ENCODE data around the gene TMEM164.
A peak's percentile ranks its signal among the peaks of the same experiment; 100 is the strongest.

Gene TMEM164

DNA sequence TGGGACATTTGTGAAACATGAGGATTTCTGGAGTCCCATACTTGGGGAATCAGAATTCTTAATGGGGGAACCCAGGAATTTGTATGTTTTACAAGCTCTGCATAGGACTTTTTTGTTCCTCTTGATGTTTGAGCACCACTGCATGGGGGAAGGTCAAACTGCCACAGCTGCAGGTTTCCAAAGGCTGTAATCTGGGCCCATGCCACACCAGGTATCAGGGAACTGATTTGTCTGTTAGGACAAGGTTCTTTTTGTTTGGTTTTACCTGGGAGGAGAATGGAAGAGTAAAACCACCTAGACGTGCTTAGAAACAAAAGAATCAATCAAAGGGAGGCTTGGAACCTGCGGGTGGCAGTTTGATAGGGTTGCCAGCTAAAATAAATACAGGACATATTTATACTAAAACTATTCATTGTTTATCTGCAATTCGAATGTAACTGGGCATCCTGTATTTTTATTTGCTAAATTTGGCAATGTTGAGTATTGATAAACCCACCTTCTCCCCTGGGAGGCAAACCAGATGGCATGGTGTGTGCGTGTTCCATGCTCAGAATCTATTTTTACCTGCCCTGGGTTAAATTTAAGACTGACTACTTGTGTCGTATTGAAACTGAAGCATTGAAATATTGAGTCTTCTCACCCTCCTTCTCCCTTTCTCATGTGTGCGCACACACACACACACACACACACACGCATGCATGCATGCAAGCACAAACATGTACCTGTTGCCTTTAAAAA is 63.7 kb downstream of the TMEM164 start:
- no peak overlapping the region for H3K4me3 ChIP-seq (ENCODE audit: low read depth, low read length)
- TF ChIP-seq, protein P1, sequence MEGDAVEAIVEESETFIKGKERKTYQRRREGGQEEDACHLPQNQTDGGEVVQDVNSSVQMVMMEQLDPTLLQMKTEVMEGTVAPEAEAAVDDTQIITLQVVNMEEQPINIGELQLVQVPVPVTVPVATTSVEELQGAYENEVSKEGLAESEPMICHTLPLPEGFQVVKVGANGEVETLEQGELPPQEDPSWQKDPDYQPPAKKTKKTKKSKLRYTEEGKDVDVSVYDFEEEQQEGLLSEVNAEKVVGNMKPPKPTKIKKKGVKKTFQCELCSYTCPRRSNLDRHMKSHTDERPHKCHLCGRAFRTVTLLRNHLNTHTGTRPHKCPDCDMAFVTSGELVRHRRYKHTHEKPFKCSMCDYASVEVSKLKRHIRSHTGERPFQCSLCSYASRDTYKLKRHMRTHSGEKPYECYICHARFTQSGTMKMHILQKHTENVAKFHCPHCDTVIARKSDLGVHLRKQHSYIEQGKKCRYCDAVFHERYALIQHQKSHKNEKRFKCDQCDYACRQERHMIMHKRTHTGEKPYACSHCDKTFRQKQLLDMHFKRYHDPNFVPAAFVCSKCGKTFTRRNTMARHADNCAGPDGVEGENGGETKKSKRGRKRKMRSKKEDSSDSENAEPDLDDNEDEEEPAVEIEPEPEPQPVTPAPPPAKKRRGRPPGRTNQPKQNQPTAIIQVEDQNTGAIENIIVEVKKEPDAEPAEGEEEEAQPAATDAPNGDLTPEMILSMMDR (conservative IDR thresholded peaks at IDR 0.05; ENCODE audit: low read depth, low read length) = no peak
- no peak for DNase-seq (ENCODE audit: low read depth)

DNA sequence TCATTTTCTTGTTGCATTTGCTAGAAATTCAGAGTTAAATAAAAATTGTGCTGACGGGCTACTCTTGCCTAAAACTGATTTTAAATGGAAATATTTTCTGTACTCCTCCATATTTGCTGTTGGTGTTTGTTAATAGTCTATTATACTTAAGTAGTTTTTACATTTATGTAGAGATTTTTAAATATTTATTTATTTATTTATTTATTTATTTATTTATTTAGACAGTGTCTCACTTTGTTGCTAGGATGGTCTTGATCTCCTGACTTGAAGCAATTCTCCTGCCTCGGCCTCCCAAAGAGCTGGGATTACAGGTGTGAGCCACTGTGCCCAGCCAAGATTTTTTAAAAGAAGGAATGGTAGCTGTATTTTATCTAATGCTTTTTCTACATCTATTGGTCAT is 68.1 kb downstream of the TMEM164 start:
- TF ChIP-seq, protein P1 (conservative IDR thresholded peaks at IDR 0.05; ENCODE audit: low read depth, low read length) = no peak

DNA sequence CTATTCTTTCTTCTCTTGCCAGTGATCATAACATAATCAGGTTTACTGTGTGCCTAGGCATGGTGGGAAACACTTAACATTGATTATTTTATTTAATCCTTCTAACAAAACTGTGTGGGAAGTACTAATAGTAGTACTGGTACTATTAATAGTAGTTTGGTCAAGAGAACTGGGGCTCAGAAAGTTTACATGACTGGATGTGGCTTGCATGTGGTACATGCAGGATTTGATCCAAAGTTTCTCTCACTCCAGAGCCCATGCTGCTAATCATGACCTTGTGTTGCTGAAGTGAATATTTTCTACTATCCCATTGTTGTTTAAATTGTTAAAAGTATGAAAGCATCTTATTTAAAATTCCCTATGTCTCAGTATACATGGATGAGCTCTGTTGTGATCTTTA is 78.4 kb downstream of the TMEM164 start:
- DNase-seq (ENCODE audit: low read depth) = no peak
- TF ChIP-seq, protein P1 (conservative IDR thresholded peaks at IDR 0.05; ENCODE audit: low read depth, low read length) = no peak

More for the DNA sequence above, 68.1 kb downstream of the TMEM164 start:
- no peak overlapping the region for H3K4me3 ChIP-seq (ENCODE audit: low read depth, low read length)
- DNase-seq (ENCODE audit: low read depth) = no peak

DNA sequence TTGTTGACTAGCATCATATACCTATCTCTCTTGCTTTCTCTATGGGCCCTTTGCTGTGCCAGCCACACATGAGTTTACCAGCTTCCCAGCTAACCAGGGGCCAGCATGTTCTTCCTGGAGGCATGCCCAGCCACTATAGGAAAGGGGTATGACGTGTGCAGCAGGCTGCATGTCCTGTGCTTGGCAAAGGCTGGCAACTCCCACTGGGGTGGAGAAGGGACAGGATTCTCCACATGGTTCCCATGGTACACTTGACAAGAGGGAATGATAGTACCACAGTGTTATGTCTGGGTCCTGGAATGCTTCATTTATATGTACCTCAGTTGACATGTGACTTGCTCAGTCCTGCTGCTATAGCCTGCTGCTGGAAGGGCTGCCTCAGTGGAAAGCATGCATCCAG is 78.8 kb downstream of the TMEM164 start:
- peak; percentile 41 for DNase-seq (ENCODE audit: low read depth)
- TF ChIP-seq, protein P1 (conservative IDR thresholded peaks at IDR 0.05; ENCODE audit: low read depth, low read length) = no peak
- no peak overlapping the region for H3K4me3 ChIP-seq (ENCODE audit: low read depth, low read length)

More for the DNA sequence above, 78.4 kb downstream of the TMEM164 start:
- H3K4me3 ChIP-seq (ENCODE audit: low read depth, low read length) = no peak overlapping the region

- no peak overlapping the region for H3K4me3 ChIP-seq (ENCODE audit: low read depth, low read length)
- peak; percentile 91 for DNase-seq (ENCODE audit: low read depth)
- TF ChIP-seq, protein P1 (conservative IDR thresholded peaks at IDR 0.05; ENCODE audit: low read depth, low read length) = no peak
These were observed 79.2 kb downstream of the TMEM164 start for GRCh38 chrX:110082161-110082560.

- peak; percentile 61 for DNase-seq (ENCODE audit: low read depth)
- TF ChIP-seq, protein P1 (conservative IDR thresholded peaks at IDR 0.05; ENCODE audit: low read depth, low read length) = no peak
- no peak overlapping the region for H3K4me3 ChIP-seq (ENCODE audit: low read depth, low read length)
These were observed 83.4 kb downstream of the TMEM164 start for GRCh38 chrX:110086162-110086915.
